MG63 (cell line): ENCODE measurements around the gene NAT8. TPM values are rescaled to one million over a fixed set of nuclear protein-coding genes. Genes with fewer than 3 reads are reported as not detected.
A peak's percentile ranks its signal among the peaks of the same experiment; 100 is the strongest.
"Not testable (repeated sequence)": the region's sequence is repeated elsewhere in the genome, so short reads cannot be mapped to it uniquely, and the experiment has no call there.

Experiments used
- DNase-seq: peaks from one replicate; pipeline ENCODE4 v3.0.0-alpha.2; 2020
- H3K27me3 ChIP-seq: fragments of 250-450 bp; sonication (Bioruptor Pico); 2 replicates; pipeline ENCODE4 v1.5.1; 2020; ENCODE audit warnings: mild to moderate bottlenecking, moderate library complexity
- H3K36me3 ChIP-seq: fragments of 250-450 bp; sonication (Bioruptor Pico); 2 replicates; pipeline ENCODE4 v1.5.1; 2020; ENCODE audit warnings: mild to moderate bottlenecking, moderate library complexity
- H3K4me3 ChIP-seq: fragments of 250-450 bp; sonication (Bioruptor Pico); 2 replicates; pipeline ENCODE4 v1.5.1; 2020; ENCODE audit warnings: mild to moderate bottlenecking, moderate library complexity
- H3K9me3 ChIP-seq: fragments of 250-450 bp; sonication (Bioruptor Pico); 2 replicates; pipeline ENCODE4 v1.5.1; 2020; ENCODE audit warnings: mild to moderate bottlenecking, moderate library complexity
- total RNA-seq: library from RNA; depleted of rRNA; stranded (reverse); fragments of >200 nt; shearing (Covaris generic); gene quantifications from 2 replicates; pipeline ENCODE4 v1.2.3, GENCODE V29; 2014; ENCODE audit warnings: low replicate concordance

Gene NAT8
- total RNA-seq, 1 experiment from 2014 or later: not detected

DNA sequence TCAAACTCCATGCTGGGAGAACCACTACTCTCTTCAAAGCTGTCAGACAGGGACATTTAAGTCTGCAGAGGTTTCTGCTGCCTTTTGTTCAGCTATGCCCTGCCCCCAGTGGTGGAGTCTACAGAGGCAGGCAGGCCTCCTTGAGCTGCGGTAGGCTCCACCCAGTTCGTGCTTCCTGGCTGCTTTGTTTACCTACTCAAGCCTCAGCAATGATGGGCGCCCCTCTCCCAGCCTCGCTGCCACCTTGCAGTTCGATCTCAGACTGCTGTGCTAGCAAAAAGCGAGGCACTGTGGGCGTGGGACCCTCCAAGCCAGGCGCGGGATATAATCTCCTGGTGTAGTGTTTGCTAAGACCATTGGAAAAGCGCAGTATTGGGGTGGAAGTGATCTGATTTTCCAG lies 5.5 kb upstream of the NAT8 start:
- H3K4me3 ChIP-seq, H3K36me3 ChIP-seq, H3K27me3 ChIP-seq, H3K9me3 ChIP-seq, DNase-seq: not testable (repeated sequence)

DNA sequence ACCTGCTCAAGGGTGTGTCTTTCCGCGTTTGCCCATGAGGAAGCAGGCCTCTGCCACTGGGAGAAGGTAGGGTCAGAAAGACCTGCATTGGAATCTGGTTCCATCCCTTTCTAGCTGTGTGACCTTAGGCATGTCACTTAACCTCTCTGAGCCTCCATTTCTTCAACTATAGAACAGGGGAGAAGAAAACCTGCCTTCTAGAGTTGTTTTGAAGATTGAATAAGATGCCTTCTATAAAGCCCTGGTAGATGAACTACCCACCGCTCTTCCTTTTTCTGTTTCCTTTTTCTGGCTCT lies 507 bp downstream of the NAT8 start:
- H3K9me3 ChIP-seq: no peaks in the 10 kb centered on the region
- no peaks in the 10 kb centered on the region for H3K36me3 ChIP-seq
- no peak overlapping the region for H3K4me3 ChIP-seq
- no peaks in the 10 kb centered on the region for H3K27me3 ChIP-seq
- no peak for DNase-seq

DNA sequence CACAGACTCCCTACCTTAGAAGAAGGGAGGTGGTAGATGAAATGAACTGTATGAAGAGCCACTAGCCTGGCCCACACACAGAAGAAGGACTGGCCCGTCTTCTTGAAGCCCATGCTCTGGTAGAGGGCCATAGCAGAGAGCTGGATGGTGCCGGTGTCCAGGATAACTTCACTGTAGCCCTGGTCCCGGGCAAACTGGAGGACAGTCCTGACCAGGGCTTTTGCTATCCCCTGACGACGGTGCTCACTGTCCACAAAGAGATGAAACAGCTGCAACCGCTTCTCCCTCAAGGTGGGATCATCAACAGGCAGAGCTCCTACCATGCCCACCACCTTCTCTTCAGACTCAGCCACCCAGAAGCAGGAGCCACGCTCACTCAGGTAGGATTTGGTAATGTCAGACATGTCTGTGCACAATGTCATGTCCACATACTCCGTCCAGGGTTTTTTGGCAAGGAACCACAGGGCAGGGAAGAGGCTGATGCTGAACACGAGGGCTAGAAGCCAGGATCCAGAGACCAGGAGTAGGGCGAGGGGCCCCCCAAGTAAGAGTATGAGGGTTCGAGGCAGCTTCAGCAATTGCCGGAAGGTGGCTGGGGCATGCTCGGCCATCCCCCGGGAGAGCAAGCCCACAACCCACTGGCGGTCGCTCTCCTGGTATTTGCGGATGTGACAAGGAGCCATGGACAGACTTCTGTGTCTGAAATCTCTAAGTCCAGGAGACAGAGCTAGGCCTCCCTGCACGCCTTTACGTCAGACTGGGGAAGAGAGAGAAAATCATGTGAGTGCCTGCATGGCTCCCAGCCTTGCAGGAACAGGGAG lies 1.1 kb downstream of the NAT8 start:
- no peak overlapping the region for H3K4me3 ChIP-seq
- no peaks in the 10 kb centered on the region for H3K9me3 ChIP-seq
- DNase-seq: no peak
- no peaks in the 10 kb centered on the region for H3K27me3 ChIP-seq
- no peaks in the 10 kb centered on the region for H3K36me3 ChIP-seq

DNA sequence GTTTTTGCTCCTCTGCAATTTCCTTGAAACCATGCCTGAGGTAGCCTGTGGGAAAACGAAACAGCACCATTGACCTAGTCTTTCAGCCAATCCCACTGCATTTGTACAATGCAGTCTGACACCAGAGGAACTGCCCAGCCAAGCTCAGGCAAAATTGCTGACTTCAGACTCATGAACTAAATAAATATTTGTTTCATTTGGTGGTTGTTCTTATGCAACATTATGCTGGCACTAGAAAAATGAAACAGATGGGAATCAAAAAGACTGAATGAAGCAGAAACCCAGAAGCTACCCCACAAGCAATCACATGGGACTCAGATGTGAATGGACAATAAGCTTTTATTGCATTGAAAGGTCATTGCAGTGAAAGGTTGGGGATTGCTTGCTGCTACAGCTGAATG lies 1.7 kb downstream of the NAT8 start:
- no peak overlapping the region for H3K4me3 ChIP-seq
- H3K36me3 ChIP-seq: no peaks in the 10 kb centered on the region
- no peaks in the 10 kb centered on the region for H3K27me3 ChIP-seq
- no peaks in the 10 kb centered on the region for H3K9me3 ChIP-seq
- DNase-seq: no peak

DNA sequence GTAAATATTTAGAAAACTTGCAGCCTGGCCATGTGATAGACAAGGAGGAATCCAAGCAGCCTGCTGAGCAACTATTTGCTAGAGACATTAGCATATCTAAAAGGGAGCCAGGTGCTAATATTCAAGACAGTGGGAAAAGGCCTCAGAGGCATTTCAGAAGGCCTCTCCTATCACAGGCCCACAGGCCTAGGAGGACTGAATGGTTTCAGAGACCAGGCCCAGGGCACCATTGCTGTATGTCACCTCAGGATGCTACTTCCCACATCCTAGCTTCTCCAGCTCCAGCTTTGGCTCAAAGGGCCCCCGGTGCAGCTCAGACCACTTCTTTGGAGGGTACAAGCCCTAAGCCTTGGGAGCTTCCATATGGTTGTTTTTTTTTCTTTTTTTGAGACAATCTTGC lies 3.8 kb downstream of the NAT8 start:
- H3K9me3 ChIP-seq: no peaks in the 10 kb centered on the region
- no peak overlapping the region for H3K4me3 ChIP-seq
- H3K36me3 ChIP-seq: no peaks in the 10 kb centered on the region
- DNase-seq: no peak
- no peaks in the 10 kb centered on the region for H3K27me3 ChIP-seq

DNA sequence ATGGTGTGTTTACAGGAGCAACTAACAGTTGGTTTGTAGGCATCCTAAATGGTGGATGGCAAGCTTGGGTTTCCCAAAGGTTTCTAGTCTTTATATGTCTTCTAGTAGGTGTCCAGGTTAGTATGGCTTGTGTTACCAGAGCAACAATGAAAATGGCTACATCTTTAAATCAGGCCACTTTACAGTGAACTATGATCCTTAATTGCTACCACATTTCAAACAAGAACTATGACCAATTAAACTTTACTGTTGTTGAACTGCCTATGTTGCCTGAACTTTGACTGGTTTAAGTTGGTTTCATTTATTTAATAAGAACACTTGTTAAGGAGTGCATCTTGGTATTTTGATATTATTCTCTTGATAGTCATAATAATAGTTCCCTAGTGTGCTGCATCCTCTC lies 5.2 kb downstream of the NAT8 start:
- H3K27me3 ChIP-seq, H3K36me3 ChIP-seq, H3K9me3 ChIP-seq, DNase-seq, H3K4me3 ChIP-seq: not testable (repeated sequence)

DNA sequence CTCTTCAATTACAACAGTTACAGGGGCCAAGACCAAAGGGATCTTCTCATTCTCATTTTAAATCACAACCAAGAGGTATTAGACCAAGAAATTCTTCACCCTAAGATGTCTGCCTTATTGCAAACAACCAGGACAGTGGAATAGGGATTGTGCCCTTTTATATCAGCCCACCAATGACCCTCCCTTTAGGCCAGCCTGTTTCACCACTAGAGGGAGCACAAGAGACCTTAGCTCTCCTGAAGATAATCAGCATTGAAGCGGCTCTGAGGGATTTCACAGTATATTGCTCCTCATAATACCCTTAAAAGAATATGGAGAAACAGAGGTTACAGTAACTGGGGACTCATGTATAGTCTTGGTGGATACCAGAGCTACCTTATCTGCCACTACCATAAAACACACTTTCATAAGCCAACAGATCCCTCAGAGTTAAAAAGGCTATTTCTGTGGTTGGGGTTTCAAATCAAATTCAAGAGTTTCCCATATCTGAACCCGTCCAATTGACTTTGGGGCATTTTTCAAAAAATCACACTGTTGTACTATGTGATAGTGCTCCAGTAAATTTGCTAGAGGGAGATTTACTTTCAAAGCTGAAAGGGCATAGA lies 11.5 kb downstream of the NAT8 start:
- not testable (repeated sequence) for H3K9me3 ChIP-seq, H3K4me3 ChIP-seq, H3K27me3 ChIP-seq, H3K36me3 ChIP-seq, DNase-seq

DNA sequence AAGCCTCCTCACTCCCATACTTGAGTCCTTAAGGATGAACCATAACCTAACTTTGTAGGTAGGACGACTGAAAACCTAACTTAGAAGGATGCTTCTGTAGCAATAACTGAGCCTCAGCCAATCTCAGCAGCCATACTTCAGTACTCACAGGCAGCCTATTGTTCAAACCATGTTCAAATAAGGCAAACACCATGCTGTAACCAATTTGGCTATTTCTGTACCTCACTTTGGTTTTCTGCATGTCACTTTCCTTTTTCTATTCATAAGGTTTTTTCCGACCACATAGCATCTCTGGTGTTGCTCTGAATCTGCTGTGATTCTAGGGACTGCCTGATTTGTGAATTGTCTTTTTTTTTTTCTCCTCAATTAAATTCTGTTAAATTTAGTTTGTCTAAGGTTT lies 13.7 kb downstream of the NAT8 start:
- DNase-seq, H3K9me3 ChIP-seq, H3K36me3 ChIP-seq: not testable (repeated sequence)

DNA sequence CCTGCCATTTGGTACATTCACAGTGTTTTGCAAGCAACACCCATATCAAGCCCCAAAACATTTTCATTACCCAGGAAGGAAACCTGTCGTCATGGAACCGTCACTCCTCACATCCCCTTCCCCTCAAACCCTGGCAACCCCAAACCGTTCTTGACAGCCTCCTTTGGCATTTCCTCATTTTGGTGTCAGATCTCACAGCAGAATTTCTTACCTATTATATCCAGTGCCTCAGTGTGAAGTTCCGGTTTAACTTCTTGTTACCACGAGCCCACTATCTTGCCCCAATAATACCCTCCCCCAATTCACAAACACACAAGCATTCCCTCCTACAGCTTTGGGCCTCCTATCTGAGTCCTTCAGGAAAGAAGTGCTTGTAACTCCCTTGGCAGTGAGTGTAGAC lies 16.0 kb downstream of the NAT8 start:
- not testable (repeated sequence) for H3K9me3 ChIP-seq, H3K4me3 ChIP-seq, H3K36me3 ChIP-seq, DNase-seq, H3K27me3 ChIP-seq

More for the DNA sequence above, 13.7 kb downstream of the NAT8 start:
- not testable (repeated sequence) for H3K27me3 ChIP-seq, H3K4me3 ChIP-seq

DNA sequence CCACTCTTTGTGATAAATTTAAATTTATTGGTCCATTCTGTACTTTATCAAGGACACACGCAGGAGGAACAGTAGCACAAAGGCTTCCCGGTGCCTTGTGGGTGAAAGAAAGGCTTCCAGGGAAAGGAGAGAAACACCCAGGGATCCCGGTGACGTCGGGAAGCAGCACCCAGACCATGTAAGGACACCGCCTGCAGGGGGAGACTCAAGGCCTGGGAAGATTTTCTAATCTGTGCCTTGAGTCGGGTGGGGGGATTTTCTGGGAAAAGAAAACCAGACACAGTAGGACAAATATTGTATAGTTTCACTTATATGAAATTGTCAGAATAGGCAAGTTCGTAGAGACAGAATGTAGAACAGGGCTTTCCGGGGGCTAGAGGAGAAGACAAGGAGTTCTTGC lies 17.6 kb downstream of the NAT8 start:
- not testable (repeated sequence) for H3K27me3 ChIP-seq, H3K4me3 ChIP-seq, H3K36me3 ChIP-seq

DNA sequence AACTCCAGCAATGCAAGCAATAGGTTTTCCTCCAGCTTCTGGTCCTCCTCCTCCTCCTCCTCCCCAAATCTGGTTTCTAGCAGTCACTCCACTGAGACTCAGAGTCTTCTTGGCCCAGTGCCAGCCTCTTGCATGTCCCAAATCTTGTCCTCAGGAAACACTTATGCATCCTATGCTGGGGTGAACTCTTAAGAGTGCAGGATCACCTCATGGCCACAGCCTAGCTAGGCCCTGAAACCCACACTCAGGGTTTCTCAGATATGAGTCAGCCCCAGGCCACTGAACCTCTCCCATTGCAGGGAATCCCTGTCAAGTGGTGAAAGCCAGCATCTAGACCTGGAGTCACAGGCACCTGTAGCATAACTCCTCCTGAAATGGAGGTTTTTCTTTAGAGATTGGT lies 18.2 kb downstream of the NAT8 start:
- H3K4me3 ChIP-seq, H3K27me3 ChIP-seq, DNase-seq, H3K36me3 ChIP-seq, H3K9me3 ChIP-seq: not testable (repeated sequence)

More for the DNA sequence above, 17.6 kb downstream of the NAT8 start:
- not testable (repeated sequence) for DNase-seq, H3K9me3 ChIP-seq

DNA sequence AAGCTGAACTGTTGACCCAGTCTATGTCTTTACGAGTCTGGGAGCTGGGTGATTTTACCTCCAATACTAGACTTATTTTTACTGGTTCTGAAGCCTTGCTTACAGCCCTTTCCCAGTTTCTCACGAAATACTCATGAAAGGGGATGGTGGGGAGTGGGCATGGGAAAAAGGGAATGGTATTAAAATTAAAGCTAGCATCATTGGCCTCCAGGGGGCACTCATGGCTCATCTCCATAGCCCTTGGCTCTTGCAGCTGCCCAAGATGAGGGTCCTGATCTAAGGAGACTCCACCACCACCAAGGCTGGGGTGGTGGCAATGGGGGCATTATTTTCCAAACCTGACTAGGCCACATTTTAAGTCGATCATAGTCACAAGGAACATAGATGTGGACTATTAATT lies 22.3 kb downstream of the NAT8 start:
- H3K36me3 ChIP-seq, H3K4me3 ChIP-seq, H3K27me3 ChIP-seq, DNase-seq, H3K9me3 ChIP-seq: not testable (repeated sequence)

DNA sequence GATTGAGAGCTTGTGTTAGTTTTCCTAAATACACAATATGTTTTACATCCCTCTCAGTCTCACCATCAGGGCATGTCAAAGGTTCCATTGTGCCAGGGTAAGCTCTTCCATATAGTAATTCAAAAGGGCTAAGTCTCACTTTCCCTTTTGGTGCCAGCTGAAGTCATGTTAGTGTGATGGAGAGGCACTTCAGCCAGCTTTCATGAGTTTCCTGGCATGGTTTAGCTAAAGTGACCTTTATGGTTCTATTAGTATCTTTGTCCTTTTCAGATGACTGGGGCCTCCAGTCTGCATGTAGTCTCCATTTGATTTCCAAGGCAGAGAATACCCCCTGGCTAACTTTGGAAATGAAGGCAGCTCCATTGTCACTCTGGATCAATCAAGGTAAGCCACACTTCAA lies 27.2 kb downstream of the NAT8 start:
- no peaks in the 10 kb centered on the region for H3K36me3 ChIP-seq
- no peaks in the 10 kb centered on the region for H3K27me3 ChIP-seq
- no peaks in the 10 kb centered on the region for H3K9me3 ChIP-seq
- no peak for DNase-seq
- H3K4me3 ChIP-seq: no peak overlapping the region

DNA sequence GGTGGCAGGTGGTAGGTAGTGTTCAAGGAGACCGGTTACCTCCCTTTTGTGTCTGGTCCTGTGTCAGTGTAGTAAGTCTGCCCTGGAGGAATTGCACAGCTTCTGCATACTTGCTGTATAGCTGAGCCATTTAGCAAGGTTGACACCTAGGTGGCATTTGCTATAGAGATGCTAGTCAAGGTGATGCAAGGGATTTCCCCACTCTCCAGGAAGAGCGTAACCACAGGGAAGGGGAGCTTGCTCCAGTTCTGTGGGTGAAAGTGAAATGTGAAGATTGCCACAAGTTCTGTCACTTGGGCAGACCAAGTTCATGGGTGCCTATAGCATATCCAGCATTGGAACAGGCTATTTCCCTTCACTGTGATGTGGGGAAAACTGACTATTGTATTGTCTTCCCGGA lies 28.1 kb downstream of the NAT8 start:
- H3K9me3 ChIP-seq: no peaks in the 10 kb centered on the region
- H3K4me3 ChIP-seq: no peak overlapping the region
- DNase-seq: no peak
- H3K27me3 ChIP-seq: no peaks in the 10 kb centered on the region
- no peaks in the 10 kb centered on the region for H3K36me3 ChIP-seq

DNA sequence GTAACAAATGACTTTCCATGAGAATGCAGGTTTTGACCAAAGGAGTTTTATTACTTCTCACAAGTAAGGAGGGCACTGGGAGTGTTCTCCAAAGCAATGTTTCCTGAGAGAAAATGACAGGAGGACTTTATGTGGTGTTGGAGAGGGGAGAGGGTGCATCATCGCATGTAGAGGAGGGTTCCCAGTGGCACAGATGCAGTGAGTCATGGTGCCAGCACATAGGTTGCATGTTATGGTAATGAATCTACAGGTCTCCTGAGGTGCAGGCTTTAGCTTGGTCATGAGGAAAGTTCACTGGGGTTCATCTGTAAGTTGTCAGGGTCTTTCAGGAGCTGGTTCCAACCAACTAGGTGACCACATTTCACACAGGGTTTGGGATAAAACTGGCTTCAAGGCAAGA lies 30.4 kb downstream of the NAT8 start:
- H3K27me3 ChIP-seq: no peaks in the 10 kb centered on the region
- peak; percentile 19 for DNase-seq

DNA sequence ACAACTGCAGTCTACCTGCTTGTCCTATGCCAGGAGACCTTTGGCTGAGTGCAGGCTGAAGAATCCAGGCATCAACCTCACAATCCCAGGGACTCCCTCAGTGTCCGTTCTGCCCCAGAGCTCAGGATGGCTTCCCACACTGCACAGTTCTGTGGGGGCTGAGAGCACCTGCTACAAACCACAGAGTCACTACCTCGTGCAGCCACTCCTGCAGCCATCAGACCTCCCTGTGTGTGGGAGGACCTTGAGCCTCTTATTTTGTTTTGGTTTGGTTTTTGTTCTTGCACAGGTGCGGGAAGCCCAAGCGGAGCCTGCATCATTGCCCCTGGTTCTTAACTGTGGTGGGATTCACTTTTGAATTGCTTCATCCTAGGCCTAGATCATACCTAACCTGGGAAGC lies 31.0 kb downstream of the NAT8 start:
- no peaks in the 10 kb centered on the region for H3K9me3 ChIP-seq
- no peaks in the 10 kb centered on the region for H3K36me3 ChIP-seq
- H3K27me3 ChIP-seq: no peaks in the 10 kb centered on the region
- DNase-seq: no peak
- H3K4me3 ChIP-seq: no peak overlapping the region

More for the DNA sequence above, 30.4 kb downstream of the NAT8 start:
- no peak overlapping the region for H3K4me3 ChIP-seq
- no peaks in the 10 kb centered on the region for H3K9me3 ChIP-seq
- H3K36me3 ChIP-seq: no peaks in the 10 kb centered on the region

DNA sequence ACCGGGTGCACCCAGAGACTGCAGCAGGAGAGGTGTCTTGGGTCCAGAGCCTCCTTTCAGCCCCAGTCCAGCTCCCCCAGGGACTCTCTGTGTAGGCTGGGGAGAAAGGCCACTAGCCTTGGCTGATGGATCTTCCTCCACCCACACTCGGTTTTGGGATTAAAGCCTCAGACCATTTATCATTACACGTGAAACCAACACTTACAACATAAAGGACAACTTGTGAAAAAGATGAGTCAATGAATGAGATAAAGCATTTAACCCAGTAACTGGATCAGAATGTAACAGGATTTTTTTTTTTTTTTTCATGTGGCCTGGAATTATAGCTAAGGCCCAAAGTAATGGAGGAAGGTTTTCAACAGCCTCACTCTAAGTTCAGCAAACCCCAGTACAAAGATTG lies 32.1 kb downstream of the NAT8 start:
- Histone ChIP-seq H3K27me3 (no peaks in the 10 kb centered on the region), H3K9me3 (no peaks in the 10 kb centered on the region), H3K4me3 (no peak overlapping the region), H3K36me3 (no peaks in the 10 kb centered on the region)
- no peak for DNase-seq

DNA sequence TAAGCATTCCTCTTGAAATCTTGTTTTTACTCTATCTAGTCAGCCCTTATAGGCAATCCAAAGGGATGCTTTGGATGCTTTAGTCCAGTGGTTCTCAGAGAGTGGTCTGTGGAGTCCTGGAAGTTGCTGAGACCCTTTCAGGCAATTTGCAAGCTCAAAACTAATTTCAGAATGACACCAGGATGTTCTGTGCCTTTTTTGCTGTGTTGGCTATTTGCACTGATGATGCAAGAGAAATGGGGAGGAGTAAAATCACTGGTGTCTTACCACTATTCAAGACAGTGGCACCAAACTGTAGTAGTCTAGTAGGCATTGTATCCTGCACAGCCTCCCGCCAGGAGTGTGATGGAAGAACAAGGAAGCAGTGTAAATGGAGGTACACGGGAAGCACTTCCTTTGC lies 37.6 kb downstream of the NAT8 start:
- H3K27me3 ChIP-seq, H3K9me3 ChIP-seq, DNase-seq, H3K36me3 ChIP-seq, H3K4me3 ChIP-seq: not testable (repeated sequence)
